ENCODE results near the gene MAVS. TPM values are rescaled to one million over a fixed set of nuclear protein-coding genes. Genes with fewer than 3 reads are reported as not detected.
"Not testable (repeated sequence)": the region's sequence is repeated elsewhere in the genome, so short reads cannot be mapped to it uniquely, and the experiment has no call there.

Gene MAVS
- total RNA-seq, 2 experiments from 2014 or later = 14.8 to 16.0 TPM

DNA sequence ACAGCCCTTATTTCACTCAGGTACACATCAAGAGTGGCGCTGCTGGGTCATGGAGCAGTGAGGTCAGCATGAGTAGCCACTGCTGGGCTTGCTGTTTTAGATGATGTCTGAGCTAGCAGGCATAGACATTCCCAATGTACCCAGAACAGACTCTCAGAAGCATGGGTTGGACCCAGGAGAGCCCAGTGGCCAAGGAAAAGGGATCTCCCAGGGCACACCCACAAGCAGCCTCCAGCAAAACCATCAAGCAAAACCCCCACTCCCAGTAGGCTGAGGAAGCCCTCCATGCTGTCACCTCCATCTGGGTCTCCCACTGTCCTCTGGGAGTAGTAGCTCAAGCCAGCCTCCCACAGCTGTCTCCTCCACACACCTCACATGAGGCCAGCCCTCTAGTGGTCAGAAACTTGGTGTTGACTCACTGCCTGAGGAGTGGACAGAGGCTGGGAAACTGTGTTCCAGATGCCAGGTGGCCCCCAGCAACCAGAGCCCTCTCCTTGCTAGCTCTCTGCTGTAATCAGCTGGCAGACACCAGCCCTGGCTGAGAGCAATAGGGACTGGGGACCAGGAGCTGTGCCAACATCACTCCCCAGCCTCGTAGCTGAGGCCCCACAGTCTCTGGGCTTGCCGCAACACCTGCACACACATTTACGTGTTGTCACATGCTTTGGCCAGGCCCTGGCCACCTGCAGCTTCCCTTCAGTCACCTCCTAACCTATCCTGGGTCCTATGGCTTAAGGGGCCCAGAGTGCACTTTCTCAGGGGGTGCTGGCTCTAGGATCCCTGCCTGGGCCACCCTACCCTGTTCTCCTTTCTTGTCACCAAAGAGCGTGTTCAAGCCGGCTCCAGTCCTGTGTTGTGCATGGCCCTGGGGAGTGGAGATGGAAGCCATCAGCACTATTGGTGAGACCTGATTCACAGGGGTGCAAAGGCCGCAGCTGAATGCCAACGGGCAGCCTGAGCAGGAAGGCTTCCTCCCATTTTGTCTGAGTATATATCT is 28.2 kb upstream of the MAVS start:
- no peak overlapping the region for H3K4me3 Mint-ChIP-seq
- peak; percentile 34 for DNase-seq
- peak overlapping the region; percentile 14 for H3K27ac Mint-ChIP-seq
- no peaks in the 10 kb centered on the region for H3K36me3 Mint-ChIP-seq (ENCODE audit: low read depth)
- intact Hi-C loops (cut with micrococcal nuclease) = no loop called here
- peaks cover 48% of the 10 kb centered on the region for H3K4me1 Mint-ChIP-seq (ENCODE audit: low read depth)
- H3K27me3 Mint-ChIP-seq (ENCODE audit: low read depth) = no peaks in the 10 kb centered on the region
- CTCF ChIA-PET = interaction anchor here (1.0 to 5.3 kb wide), 8 partner anchors 12 to 65 kb away, joined by 3 to 58 read pairs (median 4); partner anchors contain the start of genes CENPB and SPEF1
- H3K9me3 Mint-ChIP-seq = no peaks in the 10 kb centered on the region

DNA sequence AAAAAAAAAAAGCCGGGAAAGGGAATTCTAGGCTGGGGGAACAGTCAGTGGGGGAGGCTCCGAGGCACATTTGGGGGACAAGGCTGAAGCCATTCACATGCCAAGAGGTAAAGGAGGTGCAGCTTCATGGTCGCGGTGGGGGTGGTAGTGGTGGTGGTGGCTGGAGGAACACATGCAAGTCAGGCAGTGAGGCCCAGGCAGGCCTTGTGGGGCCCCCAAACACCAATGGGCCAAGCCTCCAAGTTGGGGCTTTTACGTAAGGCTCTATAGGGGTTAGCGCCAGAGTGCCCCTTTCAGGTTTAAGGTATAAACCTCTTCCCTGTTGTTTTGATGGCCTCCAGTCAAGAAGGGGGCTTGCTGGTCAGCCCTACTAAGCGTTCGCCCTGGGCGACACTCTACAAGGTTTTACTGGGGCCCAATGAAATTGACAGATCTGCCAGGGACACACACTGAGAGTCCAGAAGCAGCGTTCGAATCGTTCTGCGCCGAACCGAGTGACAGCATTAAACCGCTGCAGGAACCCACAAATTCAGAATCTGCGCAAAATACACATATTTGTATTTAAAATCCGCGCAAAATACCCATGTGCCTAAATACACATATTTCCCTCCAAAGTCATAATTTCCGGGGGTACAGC is 27.1 kb upstream of the MAVS start:
- DNase-seq = no peak
- Mint-ChIP-seq H3K27me3 (ENCODE audit: low read depth) (no peaks in the 10 kb centered on the region), H3K9me3 (no peaks in the 10 kb centered on the region), H3K4me1 (ENCODE audit: low read depth) (peaks cover 42% of the 10 kb centered on the region), H3K27ac (peak overlapping the region; percentile 94), H3K36me3 (ENCODE audit: low read depth) (no peaks in the 10 kb centered on the region), H3K4me3 (peak overlapping the region; percentile 85)
- intact Hi-C loops (cut with micrococcal nuclease) = loop anchor here (1.0 to 2.0 kb wide), 8 partner anchors 8 to 266 kb away; partner anchors contain the start of genes ADISSP, CDC25B, CENPB and MAVS
- CTCF ChIA-PET = interaction anchor here (0.6 to 5.3 kb wide), 12 partner anchors 8 to 66 kb away, joined by 3 to 58 read pairs (median 7); partner anchors contain the start of genes CDC25B and CENPB

DNA sequence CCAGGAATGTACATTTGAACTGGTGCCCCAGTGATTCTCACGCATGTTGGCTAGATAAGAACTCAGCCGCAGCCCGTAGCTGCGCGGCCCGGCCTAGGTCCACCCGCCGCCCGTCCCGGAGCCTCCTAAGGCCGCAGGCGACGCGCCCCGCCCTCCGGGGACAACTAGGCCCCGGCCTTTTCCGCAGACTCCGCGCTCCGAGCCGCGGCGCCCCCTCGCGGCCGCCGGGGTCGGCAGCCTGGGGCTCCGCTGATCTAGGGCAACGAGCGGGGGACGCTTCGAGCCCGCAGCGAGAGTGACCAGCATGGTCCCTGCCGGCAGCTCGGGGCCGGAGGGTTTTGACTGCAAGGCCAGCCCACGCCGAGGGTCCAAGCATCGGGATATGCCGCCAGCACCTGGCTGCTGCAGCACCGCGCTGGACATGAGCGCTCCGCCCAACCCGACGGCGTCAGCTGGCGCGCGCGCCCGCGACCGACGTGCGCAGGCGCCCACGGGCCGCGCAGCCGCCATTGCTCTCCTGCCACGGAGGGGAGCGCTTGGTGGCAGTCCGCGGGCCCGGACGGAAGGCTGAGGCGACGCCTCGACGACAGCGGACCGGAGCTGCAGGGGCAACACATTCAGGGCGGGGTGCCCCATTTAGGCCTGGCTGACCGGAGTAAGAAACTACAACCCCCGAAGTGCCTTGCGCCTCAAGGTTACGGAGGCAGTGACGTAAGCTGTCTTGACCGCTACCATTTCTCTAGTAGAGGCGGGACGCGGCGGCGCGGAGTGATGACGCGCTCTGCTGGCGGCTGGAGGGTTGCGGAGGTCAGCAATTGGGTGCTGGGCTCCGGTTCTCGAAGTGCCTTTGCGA is 26.4 kb upstream of the MAVS start, which contains the start of gene AP5S1:
Gene AP5S1 (plus strand): TSS at position 500 of the 853 bp plus-strand sequence. CDS start 1,571 bp downstream, outside the sequence.
- Mint-ChIP-seq H3K4me3 (peak within 1 kb of the TSS; percentile 85), H3K9me3 (no peaks in the 10 kb centered on the region), H3K4me1 (ENCODE audit: low read depth) (peaks cover 36% of the 10 kb centered on the region), H3K27ac (peak within 1 kb of the TSS; percentile 94), H3K27me3 (ENCODE audit: low read depth) (no peaks in the 10 kb centered on the region), H3K36me3 (ENCODE audit: low read depth) (peaks cover 3% of the 10 kb centered on the region)
- peak; percentile 96 for DNase-seq
- CTCF ChIA-PET = interaction anchor here (0.6 to 5.3 kb wide), 17 partner anchors 9 to 102 kb away, joined by 3 to 58 read pairs (median 5); partner anchors contain the start of genes CDC25B and CENPB
- intact Hi-C loops (cut with micrococcal nuclease) = loop anchor here (1.0 to 2.0 kb wide), 8 partner anchors 9 to 265 kb away; partner anchors contain the start of genes ADISSP, CDC25B, CENPB and MAVS

DNA sequence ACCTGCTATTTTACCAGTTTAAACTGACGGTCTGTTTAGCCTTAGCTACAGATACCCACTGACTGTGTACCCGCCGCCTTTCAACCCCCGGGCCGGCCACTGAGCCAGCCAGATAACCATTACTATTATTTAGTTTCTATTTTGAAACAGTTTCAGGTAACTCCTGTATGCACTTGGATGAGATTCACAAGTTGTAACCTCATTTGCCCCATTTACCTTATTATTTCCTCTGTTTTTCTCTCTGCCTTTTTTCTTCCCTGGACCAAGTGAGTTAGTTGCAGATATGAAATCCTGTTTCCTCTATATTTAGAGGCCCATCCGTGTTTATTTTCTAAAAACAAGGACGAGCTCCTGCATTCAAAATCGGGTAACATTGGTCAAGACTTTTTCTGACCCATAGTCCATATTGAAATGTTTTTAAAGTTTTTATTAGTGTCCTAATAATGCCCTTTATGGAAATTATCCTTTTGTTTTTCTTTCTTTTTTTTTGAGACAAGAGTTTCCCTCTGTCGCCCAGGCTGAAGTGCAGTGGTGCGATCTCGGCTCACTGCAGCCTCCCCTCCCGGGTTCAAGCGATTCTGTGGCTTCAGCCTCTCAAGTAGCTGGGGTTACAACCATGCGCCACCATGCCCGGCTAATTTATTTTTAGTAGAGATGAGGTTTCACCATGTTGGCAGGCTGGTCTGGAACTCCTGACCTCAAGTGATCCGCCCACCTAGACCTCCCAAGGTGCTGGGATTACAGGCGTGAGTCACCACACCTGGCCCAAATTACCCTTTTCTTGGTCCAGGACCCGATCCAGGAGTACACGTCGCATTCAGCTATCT is 25.5 kb upstream of the MAVS start:
- intact Hi-C loops (cut with micrococcal nuclease) = loop anchor here (1.0 to 2.0 kb wide), 8 partner anchors 10 to 264 kb away; partner anchors contain the start of genes ADISSP, CDC25B, CENPB and MAVS
- DNase-seq = no peak
- Mint-ChIP-seq H3K9me3 (no peaks in the 10 kb centered on the region), H3K36me3 (ENCODE audit: low read depth) (peaks cover 3% of the 10 kb centered on the region), H3K27ac (peak overlapping the region; percentile 94), H3K4me1 (ENCODE audit: low read depth) (peaks cover 29% of the 10 kb centered on the region), H3K4me3 (peak overlapping the region; percentile 85), H3K27me3 (ENCODE audit: low read depth) (no peaks in the 10 kb centered on the region)
- CTCF ChIA-PET = interaction anchor here (0.6 to 5.3 kb wide), 18 partner anchors 9 to 101 kb away, joined by 3 to 58 read pairs (median 5); partner anchors contain the start of genes ADISSP, CDC25B and CENPB

DNA sequence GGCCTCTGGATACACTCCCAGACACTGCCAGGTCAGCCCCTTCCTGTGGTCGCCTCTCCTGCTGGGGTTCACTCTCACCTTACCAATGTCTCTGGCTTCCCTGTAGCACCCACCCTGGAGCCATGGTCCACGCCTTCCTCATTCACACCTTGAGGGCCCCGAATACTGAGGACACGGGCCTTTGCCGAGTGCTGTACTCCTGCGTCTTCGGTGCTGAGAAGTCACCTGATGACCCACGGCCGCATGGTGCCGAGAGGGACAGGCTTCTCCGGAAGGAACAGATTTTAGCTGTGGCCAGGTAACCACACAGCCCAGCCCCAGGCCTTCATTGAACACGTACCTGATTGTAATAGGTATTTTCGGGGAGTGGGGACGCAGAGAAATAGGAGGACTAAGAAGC is 24.6 kb upstream of the MAVS start:
- no peaks in the 10 kb centered on the region for H3K9me3 Mint-ChIP-seq
- no peak for DNase-seq
- H3K27me3 Mint-ChIP-seq (ENCODE audit: low read depth) = no peaks in the 10 kb centered on the region
- peak overlapping the region; percentile 85 for H3K4me3 Mint-ChIP-seq
- CTCF ChIA-PET = interaction anchor here (1.3 to 5.3 kb wide), 5 partner anchors 26 to 54 kb away, joined by 3 to 58 read pairs (median 9); partner anchors contain the start of genes ADISSP, CDC25B and CENPB
- intact Hi-C loops (cut with micrococcal nuclease) = loop anchor here (2.0 kb wide), 1 partner anchor 67 kb away; the partner anchor contains the start of gene PANK2
- H3K36me3 Mint-ChIP-seq (ENCODE audit: low read depth) = peaks cover 3% of the 10 kb centered on the region
- H3K4me1 Mint-ChIP-seq (ENCODE audit: low read depth) = peaks cover 23% of the 10 kb centered on the region
- peak overlapping the region; percentile 94 for H3K27ac Mint-ChIP-seq

DNA sequence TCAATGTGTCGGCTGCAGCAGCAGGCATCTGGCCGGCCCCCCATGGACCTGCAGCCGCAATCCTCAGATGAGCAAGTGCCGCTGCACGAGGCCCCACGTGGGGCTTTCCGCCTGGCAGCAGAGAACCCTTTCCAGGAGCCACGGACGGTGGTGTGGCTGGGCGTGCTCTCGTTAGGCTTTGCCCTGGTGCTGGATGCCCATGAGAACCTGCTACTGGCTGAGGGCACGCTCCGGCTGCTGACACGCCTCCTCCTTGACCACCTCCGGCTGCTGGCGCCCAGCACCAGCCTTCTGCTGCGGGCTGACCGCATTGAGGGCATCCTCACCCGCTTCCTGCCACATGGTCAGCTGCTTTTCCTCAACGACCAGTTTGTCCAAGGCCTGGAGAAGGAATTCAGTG is 22.8 kb upstream of the MAVS start:
- H3K9me3 Mint-ChIP-seq = no peaks in the 10 kb centered on the region
- H3K36me3 Mint-ChIP-seq (ENCODE audit: low read depth) = peaks cover 4% of the 10 kb centered on the region
- no peak overlapping the region for H3K27ac Mint-ChIP-seq
- peaks cover 20% of the 10 kb centered on the region for H3K4me1 Mint-ChIP-seq (ENCODE audit: low read depth)
- intact Hi-C loops (cut with micrococcal nuclease) = no loop called here
- H3K4me3 Mint-ChIP-seq = no peak overlapping the region
- CTCF ChIA-PET = interaction anchor here (1.2 kb wide), 1 partner anchor 37 kb away, joined by 4 read pairs; the partner anchor contains the start of gene CENPB
- no peak for DNase-seq
- H3K27me3 Mint-ChIP-seq (ENCODE audit: low read depth) = no peaks in the 10 kb centered on the region

DNA sequence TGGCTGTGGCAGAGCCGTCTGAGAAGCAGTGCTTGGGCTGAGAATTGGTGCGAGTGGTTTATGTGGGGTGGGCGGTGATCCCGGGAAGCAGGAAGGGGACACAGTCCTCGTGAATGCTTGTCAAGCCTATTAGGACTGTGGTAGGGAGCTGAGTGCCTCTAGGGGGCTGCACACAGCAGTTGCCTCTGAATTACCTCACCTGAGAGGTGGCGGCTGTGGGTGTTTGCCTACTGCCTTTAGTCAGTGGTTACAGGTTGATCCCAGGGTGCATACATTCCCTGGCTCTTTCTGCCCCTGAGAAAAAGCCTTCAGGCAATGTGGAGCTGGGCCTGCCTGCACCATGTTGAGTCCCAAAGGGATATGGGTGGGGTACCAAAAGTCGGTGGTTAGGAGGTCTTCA is 21.1 kb upstream of the MAVS start:
- no peak for DNase-seq
- intact Hi-C loops (cut with micrococcal nuclease) = no loop called here
- Mint-ChIP-seq H3K27ac (no peak overlapping the region), H3K4me1 (ENCODE audit: low read depth) (peaks cover 12% of the 10 kb centered on the region), H3K9me3 (no peaks in the 10 kb centered on the region), H3K27me3 (ENCODE audit: low read depth) (no peaks in the 10 kb centered on the region), H3K4me3 (no peak overlapping the region), H3K36me3 (ENCODE audit: low read depth) (peaks cover 4% of the 10 kb centered on the region)
- CTCF ChIA-PET = interaction anchor here (1.2 kb wide), 1 partner anchor 14 kb away, joined by 3 read pairs; no protein-coding TSS in a partner anchor

DNA sequence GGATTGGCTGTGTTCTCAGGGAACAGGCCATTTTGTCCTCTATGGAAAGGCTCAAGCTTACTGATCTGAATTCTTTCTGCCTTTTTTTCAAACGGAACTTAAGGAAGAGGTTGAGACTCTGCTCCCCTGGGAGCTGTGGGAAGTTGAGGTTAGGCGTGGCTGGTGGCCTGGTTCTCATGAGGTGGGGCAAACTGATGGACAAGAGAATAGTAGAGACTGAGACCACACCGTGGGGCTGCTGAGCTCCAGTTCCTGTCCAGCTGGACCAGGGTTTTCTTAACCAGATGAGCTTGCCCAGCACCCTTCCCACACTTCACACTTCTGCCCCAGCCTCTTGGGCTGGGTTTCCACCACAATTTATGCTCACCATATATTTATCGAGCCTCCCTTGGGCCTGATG is 20.2 kb upstream of the MAVS start:
- H3K36me3 Mint-ChIP-seq (ENCODE audit: low read depth) = peaks cover 4% of the 10 kb centered on the region

DNA sequence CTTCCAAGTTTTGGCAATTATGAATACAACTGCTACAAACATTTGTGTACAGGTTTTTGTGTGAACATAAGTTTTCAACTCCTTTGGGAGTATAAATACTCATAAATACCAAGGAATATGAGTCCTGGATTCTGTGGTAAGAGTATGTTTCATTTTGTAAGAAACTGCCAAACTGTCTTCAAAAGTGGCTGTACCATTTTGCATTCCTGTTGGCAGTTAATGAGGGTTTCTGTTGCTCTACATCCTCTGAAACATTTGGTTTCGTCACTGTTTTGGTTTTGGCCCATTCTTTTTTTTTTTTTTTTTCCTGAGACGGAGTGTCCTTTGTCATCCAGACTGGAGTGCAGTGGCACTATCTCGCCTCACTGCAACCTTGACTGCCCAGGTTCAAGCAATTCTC is 17.8 kb upstream of the MAVS start:
- Mint-ChIP-seq H3K4me3 (no peak overlapping the region), H3K36me3 (ENCODE audit: low read depth) (peaks cover 6% of the 10 kb centered on the region), H3K9me3 (no peaks in the 10 kb centered on the region), H3K4me1 (ENCODE audit: low read depth) (no peaks in the 10 kb centered on the region), H3K27me3 (ENCODE audit: low read depth) (no peaks in the 10 kb centered on the region), H3K27ac (no peak overlapping the region)
- intact Hi-C loops (cut with micrococcal nuclease) = no loop called here
- DNase-seq = no peak
- CTCF ChIA-PET = no interaction called here

More for the DNA sequence above, 20.2 kb upstream of the MAVS start:
- no peaks in the 10 kb centered on the region for H3K27me3 Mint-ChIP-seq (ENCODE audit: low read depth)
- H3K4me1 Mint-ChIP-seq (ENCODE audit: low read depth) = peaks cover 7% of the 10 kb centered on the region
- no peak overlapping the region for H3K4me3 Mint-ChIP-seq
- no peaks in the 10 kb centered on the region for H3K9me3 Mint-ChIP-seq
- CTCF ChIA-PET = interaction anchor here (1.2 kb wide), 1 partner anchor 13 kb away, joined by 3 read pairs; no protein-coding TSS in a partner anchor
- no peak overlapping the region for H3K27ac Mint-ChIP-seq
- intact Hi-C loops (cut with micrococcal nuclease) = no loop called here
- no peak for DNase-seq

DNA sequence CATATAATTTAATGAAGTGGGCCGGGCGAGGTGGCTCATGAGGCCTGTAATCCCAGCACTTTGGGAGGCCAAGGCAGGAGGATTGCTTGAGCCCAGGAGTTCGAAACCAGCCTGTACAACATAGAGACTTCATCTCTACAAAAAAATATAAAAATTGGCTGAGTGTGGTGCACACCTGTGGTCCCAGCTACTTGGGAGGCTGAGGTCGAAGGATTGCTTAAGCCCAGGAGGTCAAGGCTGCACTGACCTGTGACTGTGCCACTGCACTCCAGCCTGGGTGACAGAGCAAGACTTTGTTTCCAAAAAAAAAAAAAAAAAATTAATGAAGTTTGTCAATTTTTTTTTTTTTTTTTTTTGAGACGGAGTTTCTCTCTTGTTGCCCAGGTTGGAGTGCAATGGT is 16.7 kb upstream of the MAVS start:
- H3K4me3 Mint-ChIP-seq; H3K36me3 Mint-ChIP-seq (ENCODE audit: low read depth); H3K27me3 Mint-ChIP-seq (ENCODE audit: low read depth); intact Hi-C loops (cut with micrococcal nuclease); H3K9me3 Mint-ChIP-seq; H3K27ac Mint-ChIP-seq; DNase-seq; H3K4me1 Mint-ChIP-seq (ENCODE audit: low read depth): not testable (repeated sequence)
- CTCF ChIA-PET = interaction anchor here (1.0 kb wide), 1 partner anchor 63 kb away, joined by 3 read pairs; no protein-coding TSS in a partner anchor

Data from activated naive CD4-positive, alpha-beta T cell treated with anti-CD3 and anti-CD28 coated beads for 36 hours (primary cell).